HG02852 (cell line): ENCODE data around the gene OR12D1.

ENCODE experiments used
- ATAC-seq: cut with Tn5 transposase; IDR thresholded peaks from one replicate; pipeline ENCODE4 v1.9.1; 2021; ENCODE audit warnings: mild to moderate bottlenecking, moderate library complexity; ENCODE audit not compliant: unreplicated experiment

OR12D1 gene

GRCh38 chr6:29462022-29462421, 47.3 kb downstream of the OR12D1 start:
- no peak for ATAC-seq

GRCh38 chr6:29465279-29465678, 50.6 kb downstream of the OR12D1 start:
- no peak for ATAC-seq

- ATAC-seq, result no peak
Measured at GRCh38 chr6:29465801-29466200, 51.1 kb downstream of the OR12D1 start.

- ATAC-seq, result no peak
Measured at GRCh38 chr6:29466241-29466640, 51.5 kb downstream of the OR12D1 start.
